ENCODE data around the gene CCDC85C. TPM values are rescaled to one million over a fixed set of nuclear protein-coding genes. Genes with fewer than 3 reads are reported as not detected.

The CCDC85C gene
- total and polyA plus RNA-seq, 10 of the 15 experiments (the other 5 are each of a cell fraction or from before 2014, with no cell fraction given): 0.03 to 3.6 (median 1.1) TPM

- TF ChIP-seq RELB (IDR thresholded peaks at IDR 0.05; ENCODE audit: low read depth) (peak; percentile 74; the same call in 1 of the 2 replicates), NR2C1 (IDR thresholded peaks at IDR 0.05) (peak; percentile 46), FOS (IDR thresholded peaks at IDR 0.05; ENCODE audit: borderline replicate concordance, extremely low read depth, insufficient read length) (peak; percentile 37), RBBP5 (conservative IDR thresholded peaks at IDR 0.05) (no peak), ZBTB40 (IDR thresholded peaks at IDR 0.05; ENCODE audit: borderline replicate concordance) (no peak), NR2F1 (conservative IDR thresholded peaks at IDR 0.05) (peak; percentile 74), E4F1 (IDR thresholded peaks at IDR 0.05; ENCODE audit: borderline replicate concordance, partially characterized antibody) (no peak), BHLHE40 (IDR thresholded peaks at IDR 0.05; ENCODE audit: borderline replicate concordance in 1 of 2, low read depth in 2 of 2, low read length in 1 of 2) (peak; percentile 95 to 99), POU2F2 (IDR thresholded peaks at IDR 0.05; ENCODE audit: borderline replicate concordance, low read depth, low read length) (no peak), ZNF592 (IDR thresholded peaks at IDR 0.05) (0 out of 2 replicates have a peak, but pooled peaks have one; percentile 33), SREBF1 (IDR thresholded peaks at IDR 0.05; ENCODE audit: low read length) (peak; percentile 89), RB1 (IDR thresholded peaks at IDR 0.05; ENCODE audit: borderline replicate concordance) (peak; percentile 66; the same call in 1 of the 2 replicates), IRF3 (IDR thresholded peaks at IDR 0.05) (peak; percentile 77), NR2C2 (IDR thresholded peaks at IDR 0.05; ENCODE audit: borderline replicate concordance, control insufficient read depth, insufficient read length, low read depth) (no peak), ZNF207 (IDR thresholded peaks at IDR 0.05; ENCODE audit: borderline replicate concordance) (peak; percentile 74; the same call in 1 of the 2 replicates), WRNIP1 (IDR thresholded peaks at IDR 0.05; ENCODE audit: borderline replicate concordance, low read depth, low read length) (no peak)
Observed at GRCh38 chr14:99604278-99604765, 315 bp upstream of the CCDC85C start (continued).

All from GM12878 (cell line).